ENCODE results near the gene PRRC2C.
"Not testable (repeated sequence)": the region's sequence is repeated elsewhere in the genome, so short reads cannot be mapped to it uniquely, and the experiment has no call there.

Gene PRRC2C

DNA sequence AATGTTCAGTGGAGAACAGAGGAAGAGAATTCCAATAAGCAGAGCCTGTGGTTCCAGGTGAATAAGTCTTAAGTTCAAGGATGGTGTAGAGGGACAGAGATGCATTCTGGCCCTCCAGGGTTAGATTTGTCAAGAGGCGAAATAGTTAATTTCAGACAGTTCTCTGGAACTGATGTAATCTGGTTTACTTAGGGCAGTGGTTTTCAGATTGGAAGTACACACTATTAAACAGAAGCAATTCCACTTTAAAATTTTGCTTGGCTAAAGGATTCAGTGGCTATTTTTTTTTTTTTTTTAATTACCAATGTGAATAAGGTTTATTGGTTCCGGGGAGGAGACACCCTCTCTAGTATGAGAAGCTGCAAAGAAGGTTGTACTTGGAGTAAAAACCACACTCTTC, 111.4 kb downstream of the PRRC2C start:
- Histone ChIP-seq H3K9me2 (replicated peaks; ENCODE audit: insufficient read depth, low read length) (no peaks in the 10 kb centered on the region), H3K4me1 (ENCODE audit: low read length) (no peaks in the 10 kb centered on the region), H2AFZ (ENCODE audit: low read length) (no peak overlapping the region), H3K27me3 (replicated peaks; ENCODE audit: insufficient read depth, low read length) (no peaks in the 10 kb centered on the region), H3F3A (ENCODE audit: insufficient read depth, low read length) (no peaks in the 10 kb centered on the region), H4K20me1 (ENCODE audit: insufficient read depth, low read length) (no peaks in the 10 kb centered on the region), H3K36me3 (replicated peaks; ENCODE audit: insufficient read depth, low read length) (peaks cover under 1% of the 10 kb centered on the region; the same call in 1 of the 2 replicates), H3K79me2 (ENCODE audit: low read length) (no peaks in the 10 kb centered on the region), H3K9ac (ENCODE audit: low read length) (no peak overlapping the region), H3K4me2 (ENCODE audit: low read depth, low read length) (no peak overlapping the region), H3K9me3 (replicated peaks; ENCODE audit: insufficient read depth, low read length) (no peaks in the 10 kb centered on the region), H3K4me3 (ENCODE audit: low read length) (no peak overlapping the region), H3K27ac (ENCODE audit: low read length) (no peak overlapping the region)
- TF ChIP-seq EZH2phosphoT487 (IDR thresholded peaks at IDR 0.05; ENCODE audit: low read length): no peak
- TF ChIP-seq, protein P1, sequence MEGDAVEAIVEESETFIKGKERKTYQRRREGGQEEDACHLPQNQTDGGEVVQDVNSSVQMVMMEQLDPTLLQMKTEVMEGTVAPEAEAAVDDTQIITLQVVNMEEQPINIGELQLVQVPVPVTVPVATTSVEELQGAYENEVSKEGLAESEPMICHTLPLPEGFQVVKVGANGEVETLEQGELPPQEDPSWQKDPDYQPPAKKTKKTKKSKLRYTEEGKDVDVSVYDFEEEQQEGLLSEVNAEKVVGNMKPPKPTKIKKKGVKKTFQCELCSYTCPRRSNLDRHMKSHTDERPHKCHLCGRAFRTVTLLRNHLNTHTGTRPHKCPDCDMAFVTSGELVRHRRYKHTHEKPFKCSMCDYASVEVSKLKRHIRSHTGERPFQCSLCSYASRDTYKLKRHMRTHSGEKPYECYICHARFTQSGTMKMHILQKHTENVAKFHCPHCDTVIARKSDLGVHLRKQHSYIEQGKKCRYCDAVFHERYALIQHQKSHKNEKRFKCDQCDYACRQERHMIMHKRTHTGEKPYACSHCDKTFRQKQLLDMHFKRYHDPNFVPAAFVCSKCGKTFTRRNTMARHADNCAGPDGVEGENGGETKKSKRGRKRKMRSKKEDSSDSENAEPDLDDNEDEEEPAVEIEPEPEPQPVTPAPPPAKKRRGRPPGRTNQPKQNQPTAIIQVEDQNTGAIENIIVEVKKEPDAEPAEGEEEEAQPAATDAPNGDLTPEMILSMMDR (IDR thresholded peaks at IDR 0.05; ENCODE audit: low read length): no peak
- no peak for TF ChIP-seq EZH2 (optimal IDR thresholded peaks at IDR 0.05; ENCODE audit: low read depth, low read length)
- DNase-seq: no peak

DNA sequence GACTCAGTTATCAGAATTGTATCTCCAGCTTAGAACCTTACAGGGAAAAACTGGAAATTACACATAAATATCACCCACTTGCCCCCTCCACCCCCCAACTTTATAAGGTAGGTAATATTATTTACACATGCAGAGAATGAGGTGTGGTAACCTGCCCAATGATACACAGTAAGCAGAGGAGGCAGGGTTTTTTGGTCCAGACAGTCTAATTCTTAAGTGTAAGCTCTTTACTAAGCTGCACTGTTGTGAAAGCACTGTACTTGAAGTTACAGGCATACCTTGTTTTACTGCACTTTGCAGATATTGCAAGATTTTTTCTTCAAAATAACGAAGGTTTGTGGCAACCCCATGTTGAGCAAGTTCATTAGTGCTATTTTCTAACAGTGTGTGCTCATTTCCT, 111.9 kb downstream of the PRRC2C start:
- no peaks in the 10 kb centered on the region for H3F3A ChIP-seq (ENCODE audit: insufficient read depth, low read length)
- no peaks in the 10 kb centered on the region for H3K79me2 ChIP-seq (ENCODE audit: low read length)
- no peak overlapping the region for H3K4me3 ChIP-seq (ENCODE audit: low read length)
- no peaks in the 10 kb centered on the region for H3K9me2 ChIP-seq (replicated peaks; ENCODE audit: insufficient read depth, low read length)
- no peaks in the 10 kb centered on the region for H3K4me1 ChIP-seq (ENCODE audit: low read length)
- no peak overlapping the region for H2AFZ ChIP-seq (ENCODE audit: low read length)
- TF ChIP-seq, protein P1 (IDR thresholded peaks at IDR 0.05; ENCODE audit: low read length): no peak
- TF ChIP-seq EZH2phosphoT487 (IDR thresholded peaks at IDR 0.05; ENCODE audit: low read length) (no peak), EZH2 (optimal IDR thresholded peaks at IDR 0.05; ENCODE audit: low read depth, low read length) (no peak)
- DNase-seq: no peak
- no peak overlapping the region for H3K27ac ChIP-seq (ENCODE audit: low read length)
- H3K4me2 ChIP-seq (ENCODE audit: low read depth, low read length): no peak overlapping the region
- H3K9me3 ChIP-seq (replicated peaks; ENCODE audit: insufficient read depth, low read length): no peaks in the 10 kb centered on the region
- no peaks in the 10 kb centered on the region for H3K36me3 ChIP-seq (replicated peaks; ENCODE audit: insufficient read depth, low read length)
- no peak overlapping the region for H3K9ac ChIP-seq (ENCODE audit: low read length)
- H3K27me3 ChIP-seq (replicated peaks; ENCODE audit: insufficient read depth, low read length): no peaks in the 10 kb centered on the region
- no peaks in the 10 kb centered on the region for H4K20me1 ChIP-seq (ENCODE audit: insufficient read depth, low read length)

DNA sequence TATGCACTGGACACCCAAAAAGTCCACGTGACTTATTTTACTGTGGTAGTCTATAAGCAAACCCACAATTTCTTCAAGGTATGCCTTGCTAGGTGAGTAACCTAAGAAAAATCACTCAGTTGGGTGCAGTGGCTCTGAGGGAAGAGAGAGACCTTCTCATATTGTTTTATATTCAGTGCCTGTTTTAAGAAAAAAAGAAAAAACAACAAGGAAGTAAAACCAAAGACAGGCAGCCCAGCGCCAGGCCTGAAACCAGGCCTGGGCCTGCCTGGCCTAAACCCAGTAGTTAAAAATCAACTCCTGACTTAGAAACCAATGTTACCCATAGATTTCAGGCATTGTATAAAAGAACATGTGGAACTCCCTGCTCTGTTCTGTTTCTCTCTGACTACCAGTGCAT, 115.0 kb downstream of the PRRC2C start:
- not testable (repeated sequence) for H3K27me3 ChIP-seq (replicated peaks; ENCODE audit: insufficient read depth, low read length); H3K36me3 ChIP-seq (replicated peaks; ENCODE audit: insufficient read depth, low read length); H4K20me1 ChIP-seq (ENCODE audit: insufficient read depth, low read length); H3K4me1 ChIP-seq (ENCODE audit: low read length); H3K9me3 ChIP-seq (replicated peaks; ENCODE audit: insufficient read depth, low read length); H3K9me2 ChIP-seq (replicated peaks; ENCODE audit: insufficient read depth, low read length); H3K4me3 ChIP-seq (ENCODE audit: low read length); H3K9ac ChIP-seq (ENCODE audit: low read length); H3K27ac ChIP-seq (ENCODE audit: low read length); H3F3A ChIP-seq (ENCODE audit: insufficient read depth, low read length); H3K79me2 ChIP-seq (ENCODE audit: low read length); DNase-seq; H2AFZ ChIP-seq (ENCODE audit: low read length); H3K4me2 ChIP-seq (ENCODE audit: low read depth, low read length)

DNA sequence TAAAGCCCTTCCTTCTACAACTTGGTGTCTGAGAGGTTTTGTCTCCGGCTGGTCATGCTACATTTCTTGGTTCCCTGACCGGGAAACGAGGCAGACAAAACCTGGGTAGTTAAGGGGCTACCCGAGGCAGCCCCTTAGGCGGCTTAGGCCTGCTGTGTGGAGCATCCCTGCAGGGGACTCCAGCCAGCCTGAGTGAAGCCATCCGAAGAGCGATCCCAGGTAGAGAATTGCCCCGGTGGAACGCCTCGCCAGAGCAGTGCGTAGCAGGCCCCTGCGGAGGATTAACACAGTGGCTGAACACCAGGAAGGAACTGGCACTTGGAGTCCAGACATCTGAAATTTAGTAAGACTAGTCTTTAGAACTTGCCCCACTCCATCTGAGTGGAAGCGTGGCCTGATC, 115.5 kb downstream of the PRRC2C start:
- H2AFZ ChIP-seq (ENCODE audit: low read length): no peak overlapping the region
- H4K20me1 ChIP-seq (ENCODE audit: insufficient read depth, low read length): no peaks in the 10 kb centered on the region
- no peak overlapping the region for H3K27ac ChIP-seq (ENCODE audit: low read length)
- H3K36me3 ChIP-seq (replicated peaks; ENCODE audit: insufficient read depth, low read length): no peaks in the 10 kb centered on the region
- no peak for DNase-seq
- H3K9me2 ChIP-seq (replicated peaks; ENCODE audit: insufficient read depth, low read length): no peaks in the 10 kb centered on the region
- H3K9me3 ChIP-seq (replicated peaks; ENCODE audit: insufficient read depth, low read length): no peaks in the 10 kb centered on the region
- H3K9ac ChIP-seq (ENCODE audit: low read length): no peak overlapping the region
- no peaks in the 10 kb centered on the region for H3F3A ChIP-seq (ENCODE audit: insufficient read depth, low read length)
- no peaks in the 10 kb centered on the region for H3K4me1 ChIP-seq (ENCODE audit: low read length)
- TF ChIP-seq EZH2 (optimal IDR thresholded peaks at IDR 0.05; ENCODE audit: low read depth, low read length) (no peak), EZH2phosphoT487 (IDR thresholded peaks at IDR 0.05; ENCODE audit: low read length) (no peak)
- TF ChIP-seq, protein P1 (IDR thresholded peaks at IDR 0.05; ENCODE audit: low read length): no peak
- H3K79me2 ChIP-seq (ENCODE audit: low read length): no peaks in the 10 kb centered on the region
- no peak overlapping the region for H3K4me2 ChIP-seq (ENCODE audit: low read depth, low read length)
- H3K4me3 ChIP-seq (ENCODE audit: low read length): no peak overlapping the region
- H3K27me3 ChIP-seq (replicated peaks; ENCODE audit: insufficient read depth, low read length): no peaks in the 10 kb centered on the region

DNA sequence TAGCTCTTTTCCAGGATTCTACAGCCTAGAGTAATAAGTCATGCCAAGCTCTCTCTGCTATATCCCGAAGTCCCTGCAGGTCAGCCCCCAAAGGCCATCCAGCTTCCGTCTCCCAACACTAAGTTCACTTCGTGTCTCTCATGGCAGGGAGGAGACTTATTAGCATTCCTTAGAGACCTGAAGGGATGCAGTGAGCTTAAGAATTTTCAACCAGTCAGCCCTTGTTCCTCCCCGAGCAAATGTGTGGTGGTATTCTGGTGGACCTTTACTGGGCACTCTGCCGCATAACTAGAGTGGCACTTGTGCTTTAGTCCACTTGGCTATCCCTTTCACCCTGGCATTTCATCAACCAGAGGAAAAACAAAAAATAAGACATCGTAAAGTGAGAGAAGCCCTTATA, 117.7 kb downstream of the PRRC2C start:
- not testable (repeated sequence) for DNase-seq; H3K9me2 ChIP-seq (replicated peaks; ENCODE audit: insufficient read depth, low read length); H3K27ac ChIP-seq (ENCODE audit: low read length); H2AFZ ChIP-seq (ENCODE audit: low read length); H3K4me1 ChIP-seq (ENCODE audit: low read length); H3K4me2 ChIP-seq (ENCODE audit: low read depth, low read length); H3K9ac ChIP-seq (ENCODE audit: low read length); H4K20me1 ChIP-seq (ENCODE audit: insufficient read depth, low read length); H3K4me3 ChIP-seq (ENCODE audit: low read length); H3K9me3 ChIP-seq (replicated peaks; ENCODE audit: insufficient read depth, low read length); H3K36me3 ChIP-seq (replicated peaks; ENCODE audit: insufficient read depth, low read length); H3F3A ChIP-seq (ENCODE audit: insufficient read depth, low read length); H3K79me2 ChIP-seq (ENCODE audit: low read length); H3K27me3 ChIP-seq (replicated peaks; ENCODE audit: insufficient read depth, low read length)

All from MM.1S (cell line).